Thyroid gland (tissue), 4 donors: Measurements from ENCODE around the gene DCAF8L1. TPM values are rescaled to one million over a fixed set of nuclear protein-coding genes. Genes with fewer than 3 reads are reported as not detected.
"Not testable (repeated sequence)": the region's sequence is repeated elsewhere in the genome, so short reads cannot be mapped to it uniquely, and the experiment has no call there.

Experiments
- DNase-seq, 2 donors: peaks; one replicate each; pipeline ENCODE4 v3.0.0-alpha.2; 2019
- H3K27ac ChIP-seq, 3 donors: fragments of 200-600 bp; sonication (generic); 1 replicate in 2 of 3; 2 replicates in 1 of 3; pipeline ENCODE4 v1.5.1; 2016 to 2019; ENCODE audit warnings: mild to moderate bottlenecking in 1 of 3, moderate library complexity in 1 of 3
- H3K27me3 ChIP-seq: fragments of 200-600 bp; sonication (generic); one replicate; pipeline ENCODE4 v1.5.1; 2019
- H3K36me3 ChIP-seq, 2 donors: fragments of 200-600 bp; sonication (generic); one replicate each; pipeline ENCODE4 v1.5.1; 2016 to 2019
- H3K4me1 ChIP-seq, 2 donors: fragments of 200-600 bp; sonication (generic); one replicate each; pipeline ENCODE4 v1.5.1; 2017 to 2019
- H3K4me3 ChIP-seq, 3 donors: fragments of 200-600 bp; sonication (generic); replicated peaks in 1 of 3; 1 replicate in 2 of 3; 2 replicates in 1 of 3; pipeline ENCODE4 v1.5.1; 2016; ENCODE audit warnings: mild to moderate bottlenecking in 1 of 3
- H3K9me3 ChIP-seq: fragments of 200-600 bp; sonication (generic); one replicate; pipeline ENCODE4 v1.5.1; 2017
- POLR2A ChIP-seq, 2 donors: fragments of 450-650 bp; IDR thresholded peaks; one replicate each; pipeline ENCODE4 v1.6.1; 2017; ENCODE audit warnings: antibody characterized with exemption in 2 of 2, mild to moderate bottlenecking in 2 of 2, moderate library complexity in 1 of 2
- WGBS, 2 donors: methylation state at CpG; one replicate each; pipeline ENCODE4 v1.1.5; 2017; 5-methylcytosine and 5-hydroxymethylcytosine counted together
- intact Hi-C: fragments of 100-400 bp; cut with DNase I; formaldehyde crosslinking; loops from one replicate; pipeline ENCODE4 v1.15.1; 2023
- total RNA-seq, 4 donors: library from RNA; depleted of rRNA; stranded (reverse); fragments of >200 nt; gene quantifications; one replicate each; pipeline ENCODE4 v1.2.3, GENCODE V29; 2016
- TF ChIP-seq, protein P1 (sequence below), 6 experiments: fragments of 200-600 bp in 3 of 6; fragments of 450-650 bp in 3 of 6; sonication (generic) in 3 of 6; IDR thresholded peaks; one replicate each; pipeline ENCODE4 v1.5.1; 2016 to 2019; ENCODE audit warnings: antibody characterized with exemption in 6 of 6, mild to moderate bottlenecking in 2 of 6, inconsistent platforms in 1 of 6, moderate library complexity in 1 of 6

DCAF8L1 gene
- total RNA-seq, 4 donors from 2014 or later = not detected

DNA sequence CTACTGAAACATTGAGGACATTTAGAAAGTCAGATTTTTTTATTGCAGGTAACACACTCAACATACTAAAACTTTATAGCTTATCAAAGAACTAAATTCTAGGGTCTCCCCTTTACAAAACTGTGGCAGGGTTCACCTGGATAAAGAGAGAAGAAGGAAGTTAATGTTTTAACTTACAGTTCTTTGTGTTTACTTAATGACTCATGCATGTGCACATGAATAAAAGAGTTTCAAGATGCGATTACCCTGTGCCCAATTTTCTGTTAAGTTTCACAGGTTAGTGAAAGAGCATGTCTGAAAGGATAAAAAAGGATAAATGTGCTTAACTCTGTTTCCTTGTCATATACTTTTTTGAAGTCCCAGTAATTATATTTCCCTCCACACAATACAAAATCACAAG lies 16.8 kb downstream of the DCAF8L1 start:
- H3K27me3 ChIP-seq = no peaks in the 10 kb centered on the region
- TF ChIP-seq POLR2A (IDR thresholded peaks at IDR 0.05) = no peak
- TF ChIP-seq, protein P1, sequence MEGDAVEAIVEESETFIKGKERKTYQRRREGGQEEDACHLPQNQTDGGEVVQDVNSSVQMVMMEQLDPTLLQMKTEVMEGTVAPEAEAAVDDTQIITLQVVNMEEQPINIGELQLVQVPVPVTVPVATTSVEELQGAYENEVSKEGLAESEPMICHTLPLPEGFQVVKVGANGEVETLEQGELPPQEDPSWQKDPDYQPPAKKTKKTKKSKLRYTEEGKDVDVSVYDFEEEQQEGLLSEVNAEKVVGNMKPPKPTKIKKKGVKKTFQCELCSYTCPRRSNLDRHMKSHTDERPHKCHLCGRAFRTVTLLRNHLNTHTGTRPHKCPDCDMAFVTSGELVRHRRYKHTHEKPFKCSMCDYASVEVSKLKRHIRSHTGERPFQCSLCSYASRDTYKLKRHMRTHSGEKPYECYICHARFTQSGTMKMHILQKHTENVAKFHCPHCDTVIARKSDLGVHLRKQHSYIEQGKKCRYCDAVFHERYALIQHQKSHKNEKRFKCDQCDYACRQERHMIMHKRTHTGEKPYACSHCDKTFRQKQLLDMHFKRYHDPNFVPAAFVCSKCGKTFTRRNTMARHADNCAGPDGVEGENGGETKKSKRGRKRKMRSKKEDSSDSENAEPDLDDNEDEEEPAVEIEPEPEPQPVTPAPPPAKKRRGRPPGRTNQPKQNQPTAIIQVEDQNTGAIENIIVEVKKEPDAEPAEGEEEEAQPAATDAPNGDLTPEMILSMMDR (IDR thresholded peaks at IDR 0.05) = no peak
- no peaks in the 10 kb centered on the region for H3K36me3 ChIP-seq
- H3K4me3 ChIP-seq = no peak overlapping the region
- no peak for DNase-seq
- 36 to 38% methylated on average over 1 of the region's 1 CpG for WGBS, 2 donors
- intact Hi-C loops = no loop called here
- no peaks in the 10 kb centered on the region for H3K9me3 ChIP-seq
- no peak overlapping the region for H3K27ac ChIP-seq
- H3K4me1 ChIP-seq = peaks cover 6 to 10% of the 10 kb centered on the region in 2 donors

GRCh38 chrX:27960410-27960809 lies 20.8 kb downstream of the DCAF8L1 start:
- H3K27ac ChIP-seq, DNase-seq, intact Hi-C loops, H3K36me3 ChIP-seq, H3K4me3 ChIP-seq, H3K9me3 ChIP-seq, H3K4me1 ChIP-seq, H3K27me3 ChIP-seq: not testable (repeated sequence)
- WGBS, 2 donors = 96 to 100% methylated on average over 5 of the region's 5 CpGs

DNA sequence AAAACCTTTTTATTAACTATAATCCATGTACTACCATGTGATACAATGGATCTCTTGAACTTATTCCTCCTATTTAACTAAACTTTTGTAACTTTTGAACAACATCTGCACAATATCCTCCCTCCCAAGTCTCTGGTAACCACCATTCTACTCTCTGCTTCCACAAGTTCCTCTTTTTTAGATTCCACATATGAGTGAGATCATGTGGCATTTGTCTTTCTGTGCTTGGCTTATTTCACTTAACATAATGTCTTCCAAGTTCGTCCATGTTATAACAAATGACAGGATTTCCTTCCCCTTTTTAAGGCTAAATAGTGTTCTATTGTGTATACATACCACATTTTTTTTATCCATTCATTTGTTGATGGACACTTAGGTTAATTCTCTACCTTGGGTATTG lies 28.1 kb downstream of the DCAF8L1 start:
- WGBS, 2 donors = 74 to 75% methylated on average over 1 of the region's 1 CpG
- Histone ChIP-seq H3K27me3 (no peaks in the 10 kb centered on the region), H3K9me3 (no peaks in the 10 kb centered on the region), H3K36me3 (no peaks in the 10 kb centered on the region), H3K4me1 (no peaks in the 10 kb centered on the region), H3K4me3 (no peak overlapping the region), H3K27ac (no peak overlapping the region)
- intact Hi-C loops = no loop called here
- DNase-seq = no peak
- TF ChIP-seq, protein P1 (IDR thresholded peaks at IDR 0.05) = no peak
- TF ChIP-seq POLR2A (IDR thresholded peaks at IDR 0.05) = no peak

DNA sequence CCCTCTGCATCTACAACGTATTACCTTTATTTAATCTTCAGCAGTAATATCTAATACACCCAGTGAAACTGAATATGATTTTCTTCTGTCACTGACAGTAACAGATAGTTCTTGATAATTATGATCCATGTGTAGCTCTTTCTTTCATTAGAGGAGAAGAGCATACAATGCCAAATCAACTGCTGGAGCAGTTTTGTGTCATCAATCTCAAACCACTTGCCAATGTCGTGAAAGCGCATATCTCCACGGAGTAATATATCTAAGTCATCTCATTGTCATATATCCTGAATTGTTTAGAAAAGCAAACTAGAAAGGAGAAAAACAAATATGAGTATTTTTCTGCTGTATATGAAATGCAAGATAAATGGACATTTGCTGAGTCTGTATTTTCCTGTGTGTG lies 47.9 kb downstream of the DCAF8L1 start:
- WGBS, 2 donors = 70 to 88% methylated on average over 4 of the region's 4 CpGs
- no peaks in the 10 kb centered on the region for H3K9me3 ChIP-seq
- no peak for DNase-seq
- no peak for TF ChIP-seq POLR2A (IDR thresholded peaks at IDR 0.05)
- TF ChIP-seq, protein P1 (IDR thresholded peaks at IDR 0.05) = no peak
- H3K36me3 ChIP-seq = no peaks in the 10 kb centered on the region
- no peak overlapping the region for H3K27ac ChIP-seq
- no peaks in the 10 kb centered on the region for H3K27me3 ChIP-seq
- no peaks in the 10 kb centered on the region for H3K4me1 ChIP-seq
- intact Hi-C loops = no loop called here
- no peak overlapping the region for H3K4me3 ChIP-seq

Other genes with a start within 250 kb of the DCAF8L1 start
- gene MAGEB10, start 173.5 kb downstream of the DCAF8L1 start, total RNA-seq = not detected